Activated CD8-positive, alpha-beta memory T cell treated with anti-CD3 and anti-CD28 coated beads for 1 hour (primary cell): Measurements from ENCODE around the gene HDAC1.
A peak's percentile ranks its signal among the peaks of the same experiment; 100 is the strongest.
"Not testable (repeated sequence)": the region's sequence is repeated elsewhere in the genome, so short reads cannot be mapped to it uniquely, and the experiment has no call there.

Experiments used
- DNase-seq, 2 donors: peaks; one replicate each; pipeline ENCODE4 v3.0.0-alpha.2; 2020; ENCODE audit warnings: low read depth in 1 of 2; ENCODE audit errors: extremely low read depth in 1 of 2

HDAC1 gene

GRCh38 chr1:32273391-32274208 is 18.3 kb upstream of the HDAC1 start:
- peak; percentile 73 to 87 for DNase-seq

- no peak for DNase-seq
These were observed 17.1 kb upstream of the HDAC1 start for GRCh38 chr1:32274646-32275340.

GRCh38 chr1:32275424-32275823 is 16.5 kb upstream of the HDAC1 start:
- DNase-seq, result no peak

DNA sequence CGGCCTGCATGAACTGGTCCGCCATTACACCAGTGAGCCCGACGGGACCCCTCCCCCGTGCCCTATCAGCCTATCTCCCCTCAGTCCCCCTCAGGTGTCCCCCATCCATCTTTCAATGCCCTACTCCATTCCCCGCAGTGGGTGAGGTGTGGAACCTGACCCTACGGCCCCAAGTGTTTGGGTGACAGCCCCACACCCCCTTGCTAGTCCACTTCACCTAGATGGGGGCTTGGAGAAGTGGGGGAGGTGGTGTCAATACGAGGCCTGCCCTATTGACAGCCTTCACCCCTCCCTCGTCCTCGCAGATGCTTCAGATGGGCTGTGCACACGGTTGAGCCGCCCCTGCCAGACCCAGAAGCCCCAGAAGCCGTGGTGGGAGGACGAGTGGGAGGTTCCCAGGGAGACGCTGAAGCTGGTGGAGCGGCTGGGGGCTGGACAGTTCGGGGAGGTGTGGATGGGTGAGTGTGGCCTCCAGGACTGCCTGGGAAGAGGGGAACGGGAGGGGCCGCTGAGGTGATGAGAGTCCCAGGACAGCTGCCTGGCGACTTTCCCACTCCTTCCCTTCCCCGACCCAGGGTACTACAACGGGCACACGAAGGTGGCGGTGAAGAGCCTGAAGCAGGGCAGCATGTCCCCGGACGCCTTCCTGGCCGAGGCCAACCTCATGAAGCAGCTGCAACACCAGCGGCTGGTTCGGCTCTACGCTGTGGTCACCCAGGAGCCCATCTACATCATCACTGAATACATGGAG is 15.7 kb upstream of the HDAC1 start:
- no peak for DNase-seq

DNA sequence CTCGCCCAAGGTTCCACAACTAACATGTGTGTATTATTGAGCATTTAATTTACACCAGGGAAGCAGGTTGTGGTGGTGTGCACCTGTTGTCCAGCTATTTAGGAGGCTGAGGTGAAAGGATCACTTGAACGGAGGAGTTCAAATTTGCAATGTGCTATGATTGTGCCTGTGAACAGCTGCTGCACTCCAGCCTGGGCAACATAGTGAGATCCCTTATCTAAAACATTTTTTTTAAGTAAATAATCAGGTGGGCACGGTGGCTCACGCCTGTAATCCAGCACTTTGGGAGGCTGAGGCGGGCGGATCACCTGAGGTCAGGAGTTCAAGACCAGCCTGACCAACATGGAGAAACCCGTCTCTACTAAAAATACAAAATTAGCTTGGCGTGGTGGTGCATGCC is 7.1 kb upstream of the HDAC1 start:
- not testable (repeated sequence) for DNase-seq

DNA sequence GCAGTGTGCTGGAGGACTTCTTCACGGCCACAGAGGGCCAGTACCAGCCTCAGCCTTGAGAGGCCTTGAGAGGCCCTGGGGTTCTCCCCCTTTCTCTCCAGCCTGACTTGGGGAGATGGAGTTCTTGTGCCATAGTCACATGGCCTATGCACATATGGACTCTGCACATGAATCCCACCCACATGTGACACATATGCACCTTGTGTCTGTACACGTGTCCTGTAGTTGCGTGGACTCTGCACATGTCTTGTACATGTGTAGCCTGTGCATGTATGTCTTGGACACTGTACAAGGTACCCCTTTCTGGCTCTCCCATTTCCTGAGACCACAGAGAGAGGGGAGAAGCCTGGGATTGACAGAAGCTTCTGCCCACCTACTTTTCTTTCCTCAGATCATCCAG is 6.2 kb upstream of the HDAC1 start:
- no peak for DNase-seq

- no peak for DNase-seq
These were observed 5.1 kb upstream of the HDAC1 start for GRCh38 chr1:32286763-32287162.

GRCh38 chr1:32289256-32289655 is 2.6 kb upstream of the HDAC1 start:
- no peak for DNase-seq

GRCh38 chr1:32291145-32291707 is 657 bp upstream of the HDAC1 start:
- DNase-seq, result no peak

DNA sequence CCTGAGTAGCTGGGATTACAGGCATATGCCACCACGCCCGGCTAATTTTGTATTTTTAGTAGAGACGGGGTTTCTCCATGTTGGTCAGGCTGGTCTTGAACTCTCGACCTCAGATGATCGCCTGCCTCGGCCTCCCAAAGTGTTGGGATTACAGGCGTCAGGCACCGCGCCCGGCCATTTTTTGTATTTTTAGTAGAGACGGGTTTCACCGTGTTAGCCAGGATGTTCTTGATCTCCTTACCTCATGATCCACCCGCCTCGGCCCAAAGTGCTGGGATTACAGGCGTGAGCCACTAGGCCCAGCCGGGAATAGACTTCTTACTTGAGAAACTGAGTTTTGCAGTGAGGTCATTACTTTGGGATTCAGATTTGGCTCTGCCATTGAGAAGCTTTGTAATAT is 6.3 kb downstream of the HDAC1 start:
- not testable (repeated sequence) for DNase-seq

- no peak for DNase-seq
These were observed 7.4 kb downstream of the HDAC1 start for GRCh38 chr1:32299327-32299726.

DNA sequence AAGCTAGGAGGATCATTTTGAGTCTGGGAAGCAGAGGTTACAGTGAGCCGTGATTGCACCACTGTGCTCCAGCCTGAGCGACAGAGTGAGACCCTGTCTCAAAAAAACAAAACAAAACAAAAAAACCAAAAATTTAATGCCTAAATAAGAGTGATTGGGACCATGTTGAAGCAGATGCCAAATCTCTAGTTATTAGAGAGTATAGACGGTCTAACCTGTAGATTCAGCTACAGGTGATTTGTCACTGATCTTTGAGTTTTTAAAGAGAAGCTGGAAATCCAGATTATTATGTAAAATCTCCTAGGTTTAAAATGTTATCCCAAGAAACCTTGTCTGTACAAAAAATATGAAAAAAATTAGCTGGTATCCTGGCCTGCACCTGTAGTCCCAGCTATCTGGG is 11.5 kb downstream of the HDAC1 start:
- DNase-seq, result no peak

DNA sequence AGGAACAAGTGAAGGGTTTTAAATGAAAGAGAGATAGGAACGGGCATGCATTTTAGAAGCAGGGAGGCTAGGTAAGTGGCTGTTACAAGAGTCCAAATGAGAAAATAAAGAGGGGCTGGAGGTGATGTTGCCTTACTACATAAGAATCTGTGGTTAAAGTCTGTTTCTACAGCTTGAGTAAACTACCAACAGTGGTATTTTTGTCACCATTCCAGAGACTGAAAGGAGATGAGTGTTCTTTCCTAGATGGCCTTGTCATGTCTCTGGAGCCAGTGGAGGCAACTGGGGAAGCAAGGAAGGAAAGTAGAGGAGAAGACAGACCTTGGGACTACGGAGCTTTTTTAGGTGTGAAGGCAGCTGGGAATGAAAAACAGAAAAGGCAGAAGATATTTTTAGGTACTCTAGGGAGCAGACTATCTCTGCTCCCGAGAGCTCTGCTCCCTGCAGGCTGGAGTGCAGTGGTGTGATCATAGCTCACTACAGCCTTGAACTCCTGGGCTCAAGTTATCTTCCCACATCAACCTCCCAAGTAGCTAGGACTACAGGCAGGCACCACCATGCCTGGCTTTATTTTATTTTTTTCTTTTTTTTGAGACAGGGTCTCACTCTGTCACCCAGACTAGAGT is 12.2 kb downstream of the HDAC1 start:
- no peak for DNase-seq

GRCh38 chr1:32305310-32305709 is 13.4 kb downstream of the HDAC1 start:
- DNase-seq, result no peak

- DNase-seq, result no peak
These were observed 15.4 kb downstream of the HDAC1 start for GRCh38 chr1:32307324-32307723.

- no peak for DNase-seq
These were observed 18.1 kb downstream of the HDAC1 start for GRCh38 chr1:32309960-32310359.

- no peak for DNase-seq
These were observed 20.0 kb downstream of the HDAC1 start for GRCh38 chr1:32311709-32312393.

GRCh38 chr1:32316903-32317277 is 25.0 kb downstream of the HDAC1 start:
- no peak for DNase-seq

DNA sequence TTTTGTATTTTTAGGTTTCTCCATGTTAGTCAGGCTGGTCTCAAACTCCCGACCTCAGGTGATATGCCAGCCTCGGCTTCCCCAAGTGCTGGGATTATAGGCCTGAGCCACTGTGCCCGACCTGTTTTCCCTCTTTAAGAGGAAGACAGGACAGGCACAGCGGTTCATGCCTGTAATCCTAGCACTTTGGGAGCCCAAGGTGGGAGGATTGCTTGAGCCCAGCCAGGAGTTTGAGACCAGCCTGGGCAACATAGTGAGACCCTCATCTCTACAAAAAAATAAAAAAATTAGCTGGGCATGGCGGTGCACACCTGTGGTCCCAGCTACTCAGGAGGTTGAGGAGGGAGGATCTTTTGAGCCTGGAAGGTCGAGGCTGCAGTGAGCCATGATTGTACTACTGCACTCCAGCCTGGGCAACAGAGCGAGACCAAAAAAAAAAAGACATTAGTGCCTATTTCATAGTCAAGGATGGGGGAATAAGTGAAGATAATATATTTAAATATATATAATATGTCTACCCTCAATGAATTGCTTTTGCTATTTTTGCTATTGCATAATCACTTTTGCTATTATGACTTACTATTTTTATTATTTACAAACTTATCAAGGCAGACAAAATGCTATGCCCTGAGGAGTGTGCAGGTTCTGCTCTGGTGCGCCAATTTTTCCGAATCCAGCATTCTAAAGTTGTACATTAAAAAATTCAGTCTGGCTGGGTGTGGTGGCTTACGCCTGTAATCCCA is 26.4 kb downstream of the HDAC1 start:
- DNase-seq, result no peak
